ENCODE results near the gene TSPAN9. TPM values are rescaled to one million over a fixed set of nuclear protein-coding genes. Genes with fewer than 3 reads are reported as not detected.

Gene TSPAN9
- total RNA-seq, 1 experiment from 2014 or later = 13.2 TPM

DNA sequence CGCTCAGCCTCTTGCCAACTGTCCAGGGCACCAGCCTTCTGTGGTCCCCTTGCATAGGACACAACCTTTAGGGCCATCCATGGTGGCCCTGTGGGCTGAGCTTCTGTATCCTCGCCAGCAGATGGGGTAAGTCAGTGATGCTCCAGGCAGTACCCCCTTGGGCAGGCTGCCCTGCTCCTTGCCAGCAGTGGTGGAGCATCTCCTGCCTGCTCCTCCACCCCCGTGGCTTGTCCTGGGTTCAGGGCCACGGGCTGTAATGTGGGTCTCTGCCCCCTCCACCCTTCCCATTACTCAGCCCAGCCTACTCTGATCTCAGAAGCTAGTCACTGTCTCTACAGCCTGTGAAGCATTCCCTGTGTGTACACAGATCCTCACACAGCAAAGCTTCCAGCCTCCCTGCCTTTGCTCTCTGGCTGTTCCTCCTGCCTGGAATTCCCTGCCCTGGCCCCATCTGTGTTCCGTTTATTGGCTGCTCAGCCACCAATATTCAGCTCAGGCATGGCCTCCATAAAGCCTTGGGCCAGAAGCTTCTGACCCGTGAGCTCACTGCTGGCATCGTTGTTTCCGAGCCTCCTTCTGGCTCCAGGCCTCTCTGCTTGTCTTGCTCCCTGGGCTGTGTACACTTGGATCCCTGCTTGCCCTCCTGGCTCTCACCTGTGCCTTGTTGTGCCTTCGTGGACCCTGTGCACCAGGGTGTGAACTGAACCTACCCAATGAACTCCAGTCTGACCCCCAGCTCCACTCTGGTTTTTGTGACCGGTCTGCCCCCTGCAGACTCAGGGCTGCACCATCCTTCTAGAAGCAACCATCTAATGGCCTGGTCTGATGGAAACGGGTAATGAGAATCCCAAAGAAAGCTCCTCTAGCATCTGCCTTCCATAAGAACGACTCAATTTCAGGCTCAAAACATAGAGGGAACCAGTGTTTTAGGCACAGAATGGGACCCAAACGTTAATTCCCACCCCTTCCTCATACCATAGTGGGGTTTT is 236.8 kb downstream of the TSPAN9 start:
- Histone ChIP-seq H3K4me3 (replicated peaks in 1 of 2; ENCODE audit: low read depth in 1 of 2, low read length in 2 of 2) (no peak overlapping the region), H3K27ac (ENCODE audit: low read depth, low read length) (no peak overlapping the region), H3K9me3 (ENCODE audit: control insufficient read depth in 1 of 2, insufficient read depth in 1 of 2, low read depth in 1 of 2, low read length in 2 of 2) (no peaks in the 10 kb centered on the region), H3K36me3 (ENCODE audit: control insufficient read depth in 1 of 2, insufficient read depth in 2 of 2, low read length in 2 of 2) (no peaks in the 10 kb centered on the region), H4K20me1 (ENCODE audit: insufficient read depth) (no peaks in the 10 kb centered on the region), H3K4me1 (ENCODE audit: control insufficient read depth in 1 of 2, insufficient read depth in 2 of 2, low read length in 2 of 2) (peaks cover 55 to 83% of the 10 kb centered on the region in 2 experiments), H3K9ac (ENCODE audit: low read length) (no peak overlapping the region), H3K79me2 (ENCODE audit: insufficient read depth, low read length) (no peaks in the 10 kb centered on the region), H3K4me2 (ENCODE audit: low read length) (peak overlapping the region; percentile 57; the same call in 1 of the 2 replicates), H3K9me2 (ENCODE audit: insufficient read depth) (no peaks in the 10 kb centered on the region), H3K27me3 (ENCODE audit: insufficient read depth, low read length) (no peaks in the 10 kb centered on the region), H2AFZ (ENCODE audit: low read depth, low read length, poor library complexity, severe bottlenecking) (no peak overlapping the region)
- TF ChIP-seq EGR1 (IDR thresholded peaks at IDR 0.05; ENCODE audit: low read depth) = no peak
- no peak for TF ChIP-seq FOSL1 (IDR thresholded peaks at IDR 0.05; ENCODE audit: low read depth)
- TF ChIP-seq, protein P1, sequence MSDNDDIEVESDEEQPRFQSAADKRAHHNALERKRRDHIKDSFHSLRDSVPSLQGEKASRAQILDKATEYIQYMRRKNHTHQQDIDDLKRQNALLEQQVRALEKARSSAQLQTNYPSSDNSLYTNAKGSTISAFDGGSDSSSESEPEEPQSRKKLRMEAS (IDR thresholded peaks at IDR 0.05) = no peak
- TF ChIP-seq POLR2A (IDR thresholded peaks at IDR 0.05; ENCODE audit: borderline replicate concordance, extremely low read depth, insufficient read depth, insufficient read length) = no peak
- peak; percentile 52 for TF ChIP-seq RAD21 (IDR thresholded peaks at IDR 0.05; ENCODE audit: low read depth)
- no peak for TF ChIP-seq ZFX (IDR thresholded peaks at IDR 0.05)
- TF ChIP-seq, protein P2, sequence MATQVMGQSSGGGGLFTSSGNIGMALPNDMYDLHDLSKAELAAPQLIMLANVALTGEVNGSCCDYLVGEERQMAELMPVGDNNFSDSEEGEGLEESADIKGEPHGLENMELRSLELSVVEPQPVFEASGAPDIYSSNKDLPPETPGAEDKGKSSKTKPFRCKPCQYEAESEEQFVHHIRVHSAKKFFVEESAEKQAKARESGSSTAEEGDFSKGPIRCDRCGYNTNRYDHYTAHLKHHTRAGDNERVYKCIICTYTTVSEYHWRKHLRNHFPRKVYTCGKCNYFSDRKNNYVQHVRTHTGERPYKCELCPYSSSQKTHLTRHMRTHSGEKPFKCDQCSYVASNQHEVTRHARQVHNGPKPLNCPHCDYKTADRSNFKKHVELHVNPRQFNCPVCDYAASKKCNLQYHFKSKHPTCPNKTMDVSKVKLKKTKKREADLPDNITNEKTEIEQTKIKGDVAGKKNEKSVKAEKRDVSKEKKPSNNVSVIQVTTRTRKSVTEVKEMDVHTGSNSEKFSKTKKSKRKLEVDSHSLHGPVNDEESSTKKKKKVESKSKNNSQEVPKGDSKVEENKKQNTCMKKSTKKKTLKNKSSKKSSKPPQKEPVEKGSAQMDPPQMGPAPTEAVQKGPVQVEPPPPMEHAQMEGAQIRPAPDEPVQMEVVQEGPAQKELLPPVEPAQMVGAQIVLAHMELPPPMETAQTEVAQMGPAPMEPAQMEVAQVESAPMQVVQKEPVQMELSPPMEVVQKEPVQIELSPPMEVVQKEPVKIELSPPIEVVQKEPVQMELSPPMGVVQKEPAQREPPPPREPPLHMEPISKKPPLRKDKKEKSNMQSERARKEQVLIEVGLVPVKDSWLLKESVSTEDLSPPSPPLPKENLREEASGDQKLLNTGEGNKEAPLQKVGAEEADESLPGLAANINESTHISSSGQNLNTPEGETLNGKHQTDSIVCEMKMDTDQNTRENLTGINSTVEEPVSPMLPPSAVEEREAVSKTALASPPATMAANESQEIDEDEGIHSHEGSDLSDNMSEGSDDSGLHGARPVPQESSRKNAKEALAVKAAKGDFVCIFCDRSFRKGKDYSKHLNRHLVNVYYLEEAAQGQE (IDR thresholded peaks at IDR 0.05; ENCODE audit: low read depth) = no peak
- TF ChIP-seq, protein P3, sequence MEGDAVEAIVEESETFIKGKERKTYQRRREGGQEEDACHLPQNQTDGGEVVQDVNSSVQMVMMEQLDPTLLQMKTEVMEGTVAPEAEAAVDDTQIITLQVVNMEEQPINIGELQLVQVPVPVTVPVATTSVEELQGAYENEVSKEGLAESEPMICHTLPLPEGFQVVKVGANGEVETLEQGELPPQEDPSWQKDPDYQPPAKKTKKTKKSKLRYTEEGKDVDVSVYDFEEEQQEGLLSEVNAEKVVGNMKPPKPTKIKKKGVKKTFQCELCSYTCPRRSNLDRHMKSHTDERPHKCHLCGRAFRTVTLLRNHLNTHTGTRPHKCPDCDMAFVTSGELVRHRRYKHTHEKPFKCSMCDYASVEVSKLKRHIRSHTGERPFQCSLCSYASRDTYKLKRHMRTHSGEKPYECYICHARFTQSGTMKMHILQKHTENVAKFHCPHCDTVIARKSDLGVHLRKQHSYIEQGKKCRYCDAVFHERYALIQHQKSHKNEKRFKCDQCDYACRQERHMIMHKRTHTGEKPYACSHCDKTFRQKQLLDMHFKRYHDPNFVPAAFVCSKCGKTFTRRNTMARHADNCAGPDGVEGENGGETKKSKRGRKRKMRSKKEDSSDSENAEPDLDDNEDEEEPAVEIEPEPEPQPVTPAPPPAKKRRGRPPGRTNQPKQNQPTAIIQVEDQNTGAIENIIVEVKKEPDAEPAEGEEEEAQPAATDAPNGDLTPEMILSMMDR (IDR thresholded peaks at IDR 0.05 in 2 of 3, conservative IDR thresholded peaks at IDR 0.05 in 1 of 3; ENCODE audit: borderline replicate concordance in 1 of 3, insufficient read depth in 1 of 3, low read depth in 2 of 3, low read length in 2 of 3) = peak in 2 of 3 experiments; percentile 51 to 56; a peak in 5 of 6 replicates
- ChIA-PET POLR2A (interaction anchor here (0.5 to 1.0 kb wide), 2 partner anchors 13 to 14 kb away, joined by 4 to 6 read pairs; no protein-coding TSS in a partner anchor), CTCF (interaction anchor here (0.6 to 3.4 kb wide), 12 partner anchors 10 to 963 kb away, joined by 3 to 51 read pairs (median 6); no protein-coding TSS in a partner anchor), RAD21 (ENCODE audit: low non-redundant PET in 1 of 2, low total read pairs in 2 of 2, uncharacterized antibody in 2 of 2, unreplicated experiment in 2 of 2) (interaction anchor here (1.3 to 1.7 kb wide), 3 partner anchors 14 to 22 kb away, joined by 4 to 5 read pairs (median 4); no protein-coding TSS in a partner anchor)
- no TSS peak for BruUV-seq (replicated peaks)
- ATAC-seq (peak; percentile 53), DNase-seq (ENCODE audit: low read depth, low spot score) (no peak)
- intact Hi-C loops (cut with micrococcal nuclease) = no loop called here

Data from HCT116 (cell line).